EL (cell line): ENCODE data around the gene TNRC18.
A peak's percentile ranks its signal among the peaks of the same experiment; 100 is the strongest.
"Not testable (repeated sequence)": the region's sequence is repeated elsewhere in the genome, so short reads cannot be mapped to it uniquely, and the experiment has no call there.

ENCODE experiments used
- DNase-seq: peaks from one replicate; pipeline ENCODE4 v3.0.0-alpha.2; 2016

TNRC18 gene

DNA sequence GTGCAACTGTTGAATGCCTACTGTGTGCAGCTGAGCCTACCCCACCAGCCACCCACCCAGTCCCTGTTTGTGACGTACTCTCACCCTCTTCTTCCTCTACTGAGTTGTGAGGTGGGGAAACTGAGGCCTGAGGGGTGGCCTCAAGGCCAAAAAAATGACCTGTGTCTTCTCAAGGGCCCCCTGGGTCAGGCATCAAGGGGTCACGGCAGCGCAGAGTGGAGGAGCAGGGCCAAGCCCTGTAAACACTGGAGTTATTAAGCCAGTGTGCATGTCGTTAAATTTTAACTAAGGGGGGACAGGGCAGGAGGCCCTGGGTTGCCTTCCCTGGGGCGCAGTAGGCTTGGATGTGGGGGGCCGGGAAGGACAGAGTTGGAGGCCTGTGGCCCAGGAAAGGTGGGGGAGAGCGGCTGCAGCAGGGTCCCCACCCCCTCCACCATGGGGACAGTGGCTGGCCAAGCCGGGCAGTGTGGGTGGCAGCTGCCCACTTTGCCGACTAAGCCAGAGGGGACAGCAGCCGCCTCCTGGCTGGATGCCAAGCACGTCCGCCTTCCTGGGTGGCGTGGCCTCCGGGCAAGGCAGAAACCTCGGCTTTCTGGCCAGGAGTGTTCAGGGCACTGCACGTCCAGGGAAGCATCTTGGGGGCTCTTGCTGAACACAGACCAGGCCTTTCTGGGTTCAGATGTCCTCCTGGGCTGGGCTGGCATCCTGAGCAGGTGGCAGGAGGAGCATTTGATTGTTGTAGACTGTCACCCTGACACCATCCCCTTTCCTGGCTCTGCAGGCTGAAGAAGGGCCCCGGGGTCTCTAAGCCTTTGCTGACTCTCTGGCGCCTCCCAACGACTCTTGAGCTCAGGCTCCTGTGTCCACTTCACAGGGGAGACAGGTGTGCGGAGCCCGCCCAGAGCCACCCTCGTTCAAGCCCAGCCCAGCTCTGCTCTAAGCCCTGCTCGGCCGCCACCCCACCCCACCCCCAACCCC is 139.0 kb downstream of the TNRC18 start:
- DNase-seq: peak; percentile 36

DNA sequence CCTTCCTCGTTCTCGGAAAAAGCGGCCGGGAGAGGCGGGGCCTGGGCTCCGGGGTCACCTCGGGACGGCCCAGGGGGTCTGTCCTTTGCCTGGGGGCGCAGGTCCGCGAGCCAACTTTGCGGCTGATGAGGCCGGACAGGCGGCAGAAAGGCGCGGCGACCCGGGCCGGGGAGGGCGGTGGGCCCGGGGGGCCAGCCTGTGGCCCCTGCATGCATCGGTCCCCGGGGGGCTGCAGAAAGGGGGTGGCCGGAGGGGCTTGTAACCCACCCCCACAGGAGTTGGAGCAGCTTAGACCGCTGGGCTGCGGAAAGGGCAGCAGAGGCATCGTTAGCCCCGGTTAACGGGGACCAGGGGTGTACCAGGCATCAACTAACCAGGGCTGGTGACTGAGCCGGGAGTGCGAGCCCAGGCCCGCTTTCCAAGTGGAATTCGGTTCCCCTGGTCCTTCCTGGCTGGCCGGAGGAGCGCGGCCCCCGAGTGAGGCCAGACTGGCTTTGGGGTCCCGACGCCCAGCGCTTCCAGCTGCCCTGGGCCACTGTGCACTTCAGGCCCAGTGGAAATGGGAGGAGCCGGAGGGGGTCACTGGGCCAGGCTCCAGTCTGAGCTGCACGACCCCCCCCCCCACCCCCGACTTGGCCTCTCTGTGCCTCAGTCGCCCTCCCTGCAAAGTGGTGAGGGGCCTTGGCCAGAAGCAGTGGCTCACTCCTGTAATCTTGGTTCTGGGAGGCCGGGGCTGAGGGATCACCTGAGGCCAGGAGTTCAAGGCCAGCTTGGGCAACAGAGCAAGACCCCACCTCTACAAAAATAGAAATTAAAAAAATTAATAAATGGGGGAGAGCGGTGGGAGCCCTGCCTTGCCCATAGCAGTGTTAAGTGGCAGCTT is 140.0 kb downstream of the TNRC18 start:
- DNase-seq: peak; percentile 24

DNA sequence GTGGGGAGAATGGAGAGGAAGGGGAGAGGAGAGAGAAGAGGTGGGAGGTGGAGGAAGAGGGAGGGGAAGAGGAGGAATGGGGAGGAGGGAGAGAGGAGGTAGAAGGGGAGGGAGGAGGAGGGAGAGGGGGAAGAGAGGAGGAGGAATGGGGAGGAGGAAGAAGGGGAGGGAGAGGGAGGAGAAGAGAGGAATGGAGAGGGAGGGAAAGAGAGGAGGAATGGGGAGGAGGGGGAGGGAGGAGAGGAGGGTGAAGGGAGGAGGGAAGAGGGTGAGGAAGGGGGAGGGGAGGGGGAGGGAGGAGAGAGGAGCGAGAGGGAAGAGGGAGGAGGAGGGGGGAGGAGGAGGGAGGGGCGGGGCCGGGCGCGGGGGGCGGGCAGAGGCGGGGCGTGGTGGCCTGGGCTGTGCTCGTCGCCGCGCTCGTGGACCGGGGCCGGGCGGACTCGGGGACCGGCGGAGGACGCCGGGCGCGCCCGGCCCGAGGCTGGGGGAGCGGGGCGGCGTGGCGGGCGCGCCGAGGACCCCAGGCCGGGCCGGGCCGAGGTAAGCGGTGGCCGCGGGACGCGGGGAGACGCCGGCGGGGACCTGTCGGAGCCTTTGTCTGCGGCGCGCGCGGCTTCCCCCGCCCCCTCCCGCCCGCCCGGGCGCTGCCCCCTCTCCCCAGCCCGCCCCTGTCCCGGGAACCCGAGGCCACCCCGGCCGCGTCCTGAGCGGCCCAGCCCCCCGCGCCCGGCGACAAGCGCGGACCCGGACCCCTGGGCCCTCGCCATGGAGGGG is 140.9 kb downstream of the TNRC18 start, which contains the start of gene SLC29A4:
SLC29A4 (plus strand) TSS at position 401 of the 774 bp plus-strand sequence. CDS start 4,874 bp downstream, outside the sequence.
- peak; percentile 36 for DNase-seq

DNA sequence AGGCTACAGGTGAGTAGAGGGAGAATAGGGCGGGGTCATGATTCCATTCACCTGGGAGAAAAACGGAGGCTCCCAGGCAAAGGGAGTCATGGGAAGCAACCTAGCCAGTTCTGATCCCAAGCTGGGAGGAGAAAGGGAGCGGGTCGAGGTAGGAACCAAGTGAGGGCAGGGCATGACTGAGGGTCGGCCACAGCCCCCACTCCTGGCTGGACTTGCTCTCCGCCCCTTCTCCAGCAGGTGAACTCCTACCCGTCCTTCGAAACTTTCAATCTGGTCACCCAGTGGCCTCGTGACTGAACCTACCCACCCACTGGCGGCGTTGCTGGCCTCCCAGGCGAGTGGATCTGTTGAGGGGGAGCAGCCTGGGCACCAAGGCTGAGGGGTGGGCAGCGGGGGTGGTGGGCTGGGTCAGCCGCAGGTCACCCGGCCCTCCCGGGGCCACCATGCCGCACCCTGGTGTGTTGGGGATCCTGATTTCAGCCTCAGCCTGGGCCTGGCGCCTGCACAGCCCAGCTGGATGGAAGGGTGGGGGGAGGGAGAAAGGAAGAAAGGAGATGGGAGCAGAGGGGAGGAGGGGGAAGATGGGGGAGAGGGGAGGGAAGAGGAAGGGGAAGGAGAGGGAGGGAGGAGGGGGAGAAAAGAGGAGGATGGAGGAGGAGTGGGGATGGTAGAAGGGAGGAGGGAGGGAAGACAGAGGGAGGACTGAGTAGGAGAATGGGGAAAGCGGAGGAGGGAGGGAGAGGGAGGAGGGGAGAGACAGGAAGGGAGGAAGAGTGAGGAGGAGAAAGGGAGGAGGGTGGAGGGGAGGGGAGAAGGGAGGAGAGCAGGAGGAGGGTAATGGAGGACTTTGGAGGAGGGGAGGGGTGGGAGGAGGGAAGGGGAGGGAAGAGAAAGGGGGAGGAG is 141.8 kb downstream of the TNRC18 start:
- not testable (repeated sequence) for DNase-seq

DNA sequence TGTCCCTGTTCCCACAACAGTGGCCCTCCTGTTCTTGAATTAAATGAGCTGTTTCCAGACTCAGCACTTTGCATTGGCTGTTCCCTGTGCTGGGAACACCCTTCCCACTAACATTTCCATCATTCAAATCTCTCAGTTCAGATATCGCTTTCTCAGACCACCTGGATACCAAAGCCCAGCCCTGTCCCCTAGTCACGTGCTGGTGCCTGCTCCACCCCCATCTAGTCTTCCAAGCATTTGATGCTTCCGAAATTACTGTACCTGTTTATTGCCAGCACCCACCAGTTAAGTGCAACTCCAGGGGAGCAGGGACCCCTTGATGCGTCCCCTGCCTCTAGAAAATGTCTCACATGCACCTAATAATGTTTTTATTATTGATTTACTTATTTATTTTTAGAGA is 143.9 kb downstream of the TNRC18 start:
- DNase-seq: no peak

DNA sequence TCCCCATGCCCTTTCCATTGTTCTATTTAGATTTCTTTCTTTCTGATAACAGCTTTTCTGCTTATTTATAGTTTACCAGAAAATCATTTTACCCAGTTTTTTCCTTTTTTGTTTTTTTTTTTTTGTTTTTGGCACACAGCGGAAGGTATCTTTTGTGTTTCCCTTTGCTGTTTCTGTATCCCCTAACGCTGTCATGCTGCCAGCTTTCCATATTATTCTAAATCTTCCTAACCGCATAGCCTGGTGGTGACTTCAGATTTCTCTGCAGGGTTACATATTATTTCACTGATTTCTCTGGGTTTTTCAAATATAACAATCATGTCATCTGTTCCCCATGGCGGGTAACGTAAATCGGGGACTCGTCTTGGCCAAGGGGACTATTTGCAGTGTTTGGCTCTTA is 144.9 kb downstream of the TNRC18 start:
- no peak for DNase-seq

DNA sequence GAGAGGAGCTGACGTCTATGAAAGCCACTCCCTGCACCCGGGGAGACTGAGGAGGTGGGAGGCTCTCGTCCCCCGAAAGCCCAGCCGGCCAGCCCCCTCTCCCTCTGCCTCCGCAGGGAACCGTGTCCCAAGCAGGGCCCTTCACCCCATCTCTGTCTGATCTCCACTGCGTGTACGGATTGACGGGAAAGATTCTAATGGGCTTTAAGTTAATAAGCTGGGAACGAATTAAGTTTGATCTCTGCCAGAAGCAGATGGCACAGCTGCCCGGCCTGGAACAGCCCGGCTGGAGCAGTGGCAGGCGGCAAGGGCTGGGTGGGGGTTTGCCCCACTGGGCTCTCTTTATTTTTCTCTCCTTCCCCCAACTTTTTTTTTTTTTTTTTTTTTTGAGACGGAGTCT is 147.0 kb downstream of the TNRC18 start:
- no peak for DNase-seq

DNA sequence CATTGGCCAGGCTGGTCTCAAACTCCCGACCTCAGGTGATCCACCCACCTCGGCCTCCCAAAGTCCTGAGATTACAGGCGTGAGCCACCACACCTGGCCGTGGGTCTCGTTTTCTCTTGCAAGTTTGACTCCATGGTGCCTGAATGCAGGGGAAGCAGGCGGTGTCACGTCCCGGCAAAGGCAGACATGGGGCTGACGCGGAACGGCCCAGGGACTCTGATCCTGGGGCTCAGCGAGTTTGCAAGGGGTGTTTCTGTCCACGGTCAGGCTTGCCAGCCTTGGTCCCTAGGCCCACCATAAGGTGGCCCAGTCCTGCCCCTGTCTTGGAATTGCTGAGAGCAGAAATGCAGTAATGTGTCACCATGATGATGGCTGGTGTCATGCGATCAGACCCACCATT is 147.5 kb downstream of the TNRC18 start:
- not testable (repeated sequence) for DNase-seq

DNA sequence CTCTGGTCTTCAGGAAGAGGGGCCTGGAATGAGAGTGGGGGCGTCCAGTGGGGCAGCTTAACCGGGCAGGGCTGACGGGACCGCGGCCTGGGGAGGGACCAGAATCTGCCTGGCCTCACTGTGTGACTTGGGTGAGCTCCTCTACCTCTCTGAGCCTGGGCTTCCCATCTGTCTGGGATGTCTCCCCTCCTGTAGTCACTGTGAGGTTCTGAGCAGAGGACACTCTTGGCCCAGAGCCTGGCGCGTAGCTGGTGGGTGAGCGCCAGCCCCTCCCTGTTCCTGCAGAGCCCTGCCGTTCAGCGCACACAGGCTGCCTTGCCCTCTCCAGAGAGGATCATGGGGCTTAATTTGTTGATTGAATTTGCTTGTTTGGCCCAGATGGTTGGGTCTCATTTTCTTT is 148.1 kb downstream of the TNRC18 start:
- DNase-seq: not testable (repeated sequence)

DNA sequence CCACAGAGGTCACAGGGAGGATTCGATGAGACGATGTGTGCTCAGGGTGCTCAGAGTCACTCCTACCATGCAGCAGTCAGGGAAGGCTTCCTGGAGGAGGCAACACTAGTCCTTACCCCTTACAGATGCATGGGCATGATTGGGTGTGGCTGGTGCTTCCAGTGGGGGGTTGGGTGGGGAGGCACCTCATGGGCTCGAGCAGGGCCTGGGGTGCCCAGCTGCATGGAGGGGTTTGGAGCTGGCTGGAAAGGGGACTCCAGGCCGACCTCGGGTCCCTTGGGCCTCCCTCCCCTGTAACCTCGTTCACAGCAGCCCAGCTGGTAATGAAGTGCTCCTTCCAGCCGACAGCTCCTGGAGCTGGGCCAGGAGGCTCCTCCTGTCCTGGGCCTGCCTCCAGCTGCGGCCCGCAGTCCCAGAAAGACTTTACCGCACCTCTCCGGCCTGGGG is 148.6 kb downstream of the TNRC18 start:
- DNase-seq: not testable (repeated sequence)

DNA sequence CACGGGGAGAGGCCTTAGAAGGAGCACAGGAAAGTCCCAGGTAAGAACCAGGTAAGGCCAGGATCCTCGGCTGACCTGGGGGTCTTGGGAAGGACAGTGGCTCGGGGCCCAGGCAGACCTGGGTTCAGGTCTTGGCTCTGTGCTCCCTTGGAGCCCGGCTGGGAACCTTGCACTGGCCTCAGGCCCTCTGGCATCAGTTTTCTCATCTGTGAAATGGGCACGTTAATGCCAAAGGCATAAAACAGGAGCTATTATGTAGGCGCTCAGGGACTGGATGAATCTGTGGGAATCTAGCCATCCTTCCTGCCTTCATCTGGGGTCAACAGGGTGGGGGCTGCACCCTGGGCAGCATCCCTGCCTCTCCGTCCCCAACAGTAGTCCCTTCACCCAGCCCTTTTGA is 149.2 kb downstream of the TNRC18 start:
- DNase-seq: no peak

DNA sequence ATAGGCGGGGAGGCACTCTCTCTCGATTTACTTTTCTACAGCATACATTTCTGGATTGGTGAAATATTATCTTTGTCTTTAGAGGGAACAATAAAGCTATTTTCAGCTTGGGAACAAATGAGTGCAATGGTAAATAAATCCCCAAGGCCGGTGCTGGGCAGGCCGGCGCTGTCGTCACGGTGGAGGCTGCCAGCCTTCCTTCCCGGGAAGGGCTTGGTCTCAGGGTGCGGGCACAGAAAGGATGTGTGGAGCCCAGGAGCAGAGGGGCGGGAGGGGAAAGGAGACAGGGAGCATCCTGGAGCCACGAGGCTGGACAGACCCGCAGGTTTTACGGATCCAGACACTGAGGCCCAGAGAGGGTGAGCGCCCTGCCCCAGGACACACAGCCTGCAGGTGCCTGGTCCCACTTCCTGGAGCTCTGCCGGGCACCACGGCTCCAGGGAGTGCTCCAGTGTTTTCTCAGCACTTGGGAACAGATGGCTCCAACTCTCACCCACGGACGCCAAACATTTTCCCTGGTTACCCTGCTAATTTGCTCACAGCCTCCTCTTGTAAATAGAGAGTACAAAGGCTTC is 149.7 kb downstream of the TNRC18 start:
- not testable (repeated sequence) for DNase-seq

DNA sequence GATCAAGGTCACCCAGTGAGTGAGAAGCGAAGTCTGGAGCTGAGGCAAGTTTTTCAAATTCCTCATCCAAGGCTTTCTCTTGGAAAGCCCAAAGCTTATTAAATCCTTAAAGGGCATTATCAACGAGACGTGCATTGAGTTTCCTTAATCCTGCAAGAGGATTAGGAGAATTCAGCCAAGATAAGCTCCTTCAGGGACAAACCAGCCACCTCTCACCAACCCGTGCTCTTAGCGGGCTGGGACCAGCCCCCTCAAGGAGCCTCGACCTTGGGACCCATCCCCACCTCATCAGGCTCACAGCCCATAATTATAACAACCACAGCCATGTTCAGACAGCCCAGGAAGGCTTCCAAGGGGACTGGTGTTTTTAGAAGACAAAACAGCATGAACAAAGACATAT is 152.8 kb downstream of the TNRC18 start:
- DNase-seq: no peak

DNA sequence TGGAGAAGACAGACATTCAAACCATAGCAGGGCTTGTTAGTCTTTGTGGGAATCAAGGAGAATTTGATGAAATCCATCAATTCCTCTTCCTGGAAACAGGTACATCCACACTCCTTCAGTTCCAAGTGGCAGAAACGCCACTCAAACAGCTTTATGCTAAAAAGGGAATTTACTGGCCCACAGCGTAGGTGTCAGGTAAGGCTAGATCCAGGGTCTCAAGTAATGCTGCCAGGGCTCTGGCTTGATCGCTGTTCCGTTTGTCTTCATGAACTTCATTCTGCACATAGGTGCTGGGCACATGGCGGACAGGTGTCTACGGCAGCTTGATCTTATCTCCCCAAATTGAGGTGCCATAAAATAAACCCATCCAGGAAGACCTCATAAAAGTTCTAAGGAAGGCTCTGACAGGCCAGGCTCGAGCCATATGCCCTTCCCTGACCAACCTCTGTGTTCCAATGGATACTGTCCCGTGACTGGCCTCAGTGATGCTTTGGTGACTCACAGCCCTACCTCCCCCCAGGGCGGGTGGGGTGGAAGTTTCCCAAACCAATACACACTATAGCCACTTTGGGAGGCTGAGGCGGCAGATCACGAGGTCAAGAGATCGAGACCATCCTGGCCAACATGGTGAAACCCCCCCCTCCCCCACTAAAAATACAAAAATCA is 153.5 kb downstream of the TNRC18 start:
- DNase-seq: peak; percentile 48

DNA sequence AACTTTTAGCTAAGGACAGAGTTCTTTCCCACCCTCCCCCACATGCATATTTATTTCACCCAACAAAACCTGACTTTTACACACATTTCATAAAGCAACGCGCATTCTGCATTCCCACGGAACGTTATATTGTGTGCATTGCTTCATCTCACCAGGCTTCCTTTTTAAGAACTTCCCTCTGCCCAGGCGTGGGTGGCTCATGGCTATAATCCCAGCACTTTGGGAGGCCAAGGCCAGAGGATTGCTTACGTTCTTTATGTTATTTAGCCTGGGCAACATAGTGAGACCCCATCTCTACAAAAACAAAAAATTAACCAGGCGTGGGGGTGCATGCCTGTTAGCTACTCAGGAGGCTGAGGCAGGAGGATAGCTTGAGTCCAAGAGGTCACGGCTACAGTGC is 155.8 kb downstream of the TNRC18 start:
- DNase-seq: not testable (repeated sequence)

DNA sequence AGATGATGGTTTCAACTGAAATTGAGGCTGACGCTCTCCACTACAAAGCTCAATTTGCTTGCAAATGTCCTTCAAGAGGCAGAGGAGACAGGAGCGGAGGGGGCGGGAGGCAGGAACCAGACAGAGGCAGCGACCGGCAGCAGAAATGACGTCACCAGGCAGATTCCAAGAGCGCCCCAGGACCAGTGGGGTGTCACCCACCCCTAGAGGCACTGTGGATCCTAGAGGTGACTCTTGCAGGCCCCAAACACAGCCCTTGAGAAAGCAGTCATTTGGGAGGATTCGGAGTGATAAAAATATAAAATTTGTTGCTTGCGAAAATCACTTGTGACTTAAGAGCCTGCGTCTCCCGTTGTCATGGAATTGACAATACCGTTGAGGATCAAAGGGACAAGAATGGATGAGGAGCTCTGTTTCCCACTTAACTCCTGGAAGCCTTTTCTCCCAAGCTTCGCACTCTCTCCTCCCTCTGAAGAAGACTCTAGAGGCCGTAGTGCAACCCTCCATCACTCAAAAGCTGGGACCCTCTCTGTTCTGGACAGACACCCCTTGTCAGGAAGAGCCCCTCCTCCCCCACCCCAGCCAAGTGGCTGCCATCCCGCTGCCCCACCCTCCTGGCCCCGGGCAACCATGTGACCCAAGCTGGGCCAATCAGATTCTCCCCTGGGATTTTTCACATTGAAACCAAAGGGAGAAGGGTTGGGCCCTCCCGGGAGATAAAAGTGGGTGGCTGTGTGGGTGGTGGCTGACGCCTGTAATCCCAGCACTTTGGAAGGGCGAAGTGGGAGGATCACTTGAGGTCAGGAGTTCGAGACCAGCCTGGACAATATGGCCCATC is 157.2 kb downstream of the TNRC18 start:
- DNase-seq: no peak

DNA sequence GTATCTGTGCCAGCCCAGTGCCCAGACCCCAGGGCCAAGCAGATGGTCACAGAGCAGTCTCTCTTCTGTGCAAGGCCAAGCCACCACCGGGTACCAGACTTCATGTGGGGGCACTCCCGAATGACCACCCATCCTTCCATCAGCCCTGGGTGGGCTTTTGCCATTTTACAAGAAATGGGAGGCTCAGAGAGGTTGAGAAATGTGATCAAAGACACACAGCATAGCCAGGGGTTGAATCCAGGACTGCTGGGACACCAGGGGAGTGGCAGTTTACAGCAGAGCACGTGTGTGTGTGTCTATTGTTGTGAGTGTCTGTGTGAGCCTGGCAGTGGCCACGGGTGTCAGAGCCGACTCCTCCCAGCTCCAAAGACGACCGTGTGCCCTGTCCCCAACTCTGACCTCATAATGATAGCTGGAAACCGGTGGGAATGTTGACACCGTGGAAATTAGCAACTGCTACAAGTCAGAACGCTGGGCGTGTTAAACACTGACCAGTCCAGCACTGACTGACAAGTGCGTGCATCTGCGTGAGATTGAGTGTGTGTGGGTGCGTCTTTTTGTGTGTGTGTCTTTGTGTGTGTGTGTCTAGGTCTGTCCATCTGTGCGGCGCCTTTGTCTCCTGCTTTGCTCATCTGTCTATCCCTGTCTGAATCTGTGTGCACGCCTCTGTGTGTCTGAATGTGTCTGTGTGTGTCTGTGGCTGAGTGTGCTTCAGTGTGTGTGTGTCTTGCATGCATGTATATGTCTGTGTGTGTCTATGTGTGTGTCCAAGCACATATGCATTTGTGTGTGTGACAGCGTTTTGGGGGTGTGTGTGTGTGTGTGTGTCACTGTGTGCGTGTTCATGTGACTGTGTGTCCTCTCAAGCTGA is 158.1 kb downstream of the TNRC18 start:
- no peak for DNase-seq

DNA sequence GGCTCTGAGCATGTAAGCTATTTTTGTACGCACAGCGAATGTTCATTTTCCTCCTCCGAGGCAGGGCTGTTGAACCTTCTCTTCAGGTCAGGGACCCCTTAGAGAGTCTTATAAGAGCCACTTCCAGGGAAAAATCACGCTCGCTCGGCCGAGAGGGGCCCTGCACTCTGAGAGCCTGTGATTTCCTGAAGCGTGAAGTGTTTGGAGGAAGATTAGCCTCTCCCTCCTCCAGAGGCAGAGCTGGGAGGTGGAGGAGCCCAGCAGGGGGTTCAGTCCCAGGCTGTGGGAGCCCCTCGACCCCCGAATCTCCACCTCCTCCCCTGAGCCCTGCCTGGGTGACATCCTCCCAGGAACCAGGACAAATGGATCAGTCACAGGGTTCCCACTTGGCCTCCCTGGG is 160.6 kb downstream of the TNRC18 start:
- not testable (repeated sequence) for DNase-seq
